Measurements from ENCODE around the gene KCNH2.

KCNH2 gene

DNA sequence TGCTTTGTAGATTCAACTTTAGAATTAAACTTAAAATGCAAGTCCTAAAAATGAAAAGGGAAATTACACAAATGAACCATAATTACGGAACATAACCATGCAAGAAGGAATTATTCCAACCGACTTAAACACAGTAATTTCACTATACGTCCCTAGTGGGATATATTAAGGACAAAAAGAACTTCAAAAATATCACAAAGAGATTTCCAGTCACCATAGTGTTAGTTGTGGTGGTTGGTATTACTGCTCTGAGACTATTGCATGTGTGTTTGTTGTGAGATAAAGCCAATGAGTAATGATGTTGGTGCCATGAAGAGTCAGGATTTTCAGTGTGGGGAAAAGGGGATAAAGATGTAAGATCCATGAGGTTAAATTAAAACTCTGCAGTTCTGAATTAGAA lies 49.6 kb downstream of the KCNH2 start:
- no peak for TF ChIP-seq POLR2AphosphoS5 (IDR thresholded peaks at IDR 0.05; ENCODE audit: low read depth, low read length)
- TF ChIP-seq TAF1 (IDR thresholded peaks at IDR 0.05; ENCODE audit: borderline replicate concordance, insufficient read depth, low read length) = no peak
- no peak for TF ChIP-seq FOXP2 (optimal IDR thresholded peaks at IDR 0.05; ENCODE audit: borderline replicate concordance, extremely low read depth, extremely low read length, insufficient read depth)
- TF ChIP-seq SIN3A (IDR thresholded peaks at IDR 0.05; ENCODE audit: borderline replicate concordance, insufficient read depth, low read length) = no peak
- TF ChIP-seq, protein P1, sequence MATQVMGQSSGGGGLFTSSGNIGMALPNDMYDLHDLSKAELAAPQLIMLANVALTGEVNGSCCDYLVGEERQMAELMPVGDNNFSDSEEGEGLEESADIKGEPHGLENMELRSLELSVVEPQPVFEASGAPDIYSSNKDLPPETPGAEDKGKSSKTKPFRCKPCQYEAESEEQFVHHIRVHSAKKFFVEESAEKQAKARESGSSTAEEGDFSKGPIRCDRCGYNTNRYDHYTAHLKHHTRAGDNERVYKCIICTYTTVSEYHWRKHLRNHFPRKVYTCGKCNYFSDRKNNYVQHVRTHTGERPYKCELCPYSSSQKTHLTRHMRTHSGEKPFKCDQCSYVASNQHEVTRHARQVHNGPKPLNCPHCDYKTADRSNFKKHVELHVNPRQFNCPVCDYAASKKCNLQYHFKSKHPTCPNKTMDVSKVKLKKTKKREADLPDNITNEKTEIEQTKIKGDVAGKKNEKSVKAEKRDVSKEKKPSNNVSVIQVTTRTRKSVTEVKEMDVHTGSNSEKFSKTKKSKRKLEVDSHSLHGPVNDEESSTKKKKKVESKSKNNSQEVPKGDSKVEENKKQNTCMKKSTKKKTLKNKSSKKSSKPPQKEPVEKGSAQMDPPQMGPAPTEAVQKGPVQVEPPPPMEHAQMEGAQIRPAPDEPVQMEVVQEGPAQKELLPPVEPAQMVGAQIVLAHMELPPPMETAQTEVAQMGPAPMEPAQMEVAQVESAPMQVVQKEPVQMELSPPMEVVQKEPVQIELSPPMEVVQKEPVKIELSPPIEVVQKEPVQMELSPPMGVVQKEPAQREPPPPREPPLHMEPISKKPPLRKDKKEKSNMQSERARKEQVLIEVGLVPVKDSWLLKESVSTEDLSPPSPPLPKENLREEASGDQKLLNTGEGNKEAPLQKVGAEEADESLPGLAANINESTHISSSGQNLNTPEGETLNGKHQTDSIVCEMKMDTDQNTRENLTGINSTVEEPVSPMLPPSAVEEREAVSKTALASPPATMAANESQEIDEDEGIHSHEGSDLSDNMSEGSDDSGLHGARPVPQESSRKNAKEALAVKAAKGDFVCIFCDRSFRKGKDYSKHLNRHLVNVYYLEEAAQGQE (IDR thresholded peaks at IDR 0.05; ENCODE audit: insufficient read depth in 1 of 2, low read depth in 2 of 2, low read length in 2 of 2) = no peak

DNA sequence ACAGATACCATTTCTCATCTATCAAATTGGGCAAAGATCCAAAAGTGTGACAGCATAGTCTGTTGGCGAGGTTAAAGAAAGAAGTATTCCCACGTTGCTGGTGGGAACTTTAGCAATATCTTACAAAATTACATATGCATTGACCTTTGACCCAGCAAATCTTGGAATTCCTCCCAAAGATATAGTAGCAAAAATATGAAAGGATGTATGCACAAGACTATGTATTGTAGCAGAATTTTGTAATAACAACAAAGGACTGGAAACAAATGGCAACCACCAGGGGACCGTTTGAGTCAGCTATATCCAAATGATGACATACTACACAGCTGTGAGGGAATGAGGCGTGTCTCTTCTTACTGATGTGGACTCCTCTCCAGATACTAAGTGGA lies 50.2 kb downstream of the KCNH2 start:
- no peak for TF ChIP-seq FOXP2 (optimal IDR thresholded peaks at IDR 0.05; ENCODE audit: borderline replicate concordance, extremely low read depth, extremely low read length, insufficient read depth)
- no peak for TF ChIP-seq SIN3A (IDR thresholded peaks at IDR 0.05; ENCODE audit: borderline replicate concordance, insufficient read depth, low read length)
- TF ChIP-seq, protein P1 (IDR thresholded peaks at IDR 0.05; ENCODE audit: insufficient read depth in 1 of 2, low read depth in 2 of 2, low read length in 2 of 2) = no peak
- TF ChIP-seq POLR2AphosphoS5 (IDR thresholded peaks at IDR 0.05; ENCODE audit: low read depth, low read length) = no peak
- no peak for TF ChIP-seq TAF1 (IDR thresholded peaks at IDR 0.05; ENCODE audit: borderline replicate concordance, insufficient read depth, low read length)

DNA sequence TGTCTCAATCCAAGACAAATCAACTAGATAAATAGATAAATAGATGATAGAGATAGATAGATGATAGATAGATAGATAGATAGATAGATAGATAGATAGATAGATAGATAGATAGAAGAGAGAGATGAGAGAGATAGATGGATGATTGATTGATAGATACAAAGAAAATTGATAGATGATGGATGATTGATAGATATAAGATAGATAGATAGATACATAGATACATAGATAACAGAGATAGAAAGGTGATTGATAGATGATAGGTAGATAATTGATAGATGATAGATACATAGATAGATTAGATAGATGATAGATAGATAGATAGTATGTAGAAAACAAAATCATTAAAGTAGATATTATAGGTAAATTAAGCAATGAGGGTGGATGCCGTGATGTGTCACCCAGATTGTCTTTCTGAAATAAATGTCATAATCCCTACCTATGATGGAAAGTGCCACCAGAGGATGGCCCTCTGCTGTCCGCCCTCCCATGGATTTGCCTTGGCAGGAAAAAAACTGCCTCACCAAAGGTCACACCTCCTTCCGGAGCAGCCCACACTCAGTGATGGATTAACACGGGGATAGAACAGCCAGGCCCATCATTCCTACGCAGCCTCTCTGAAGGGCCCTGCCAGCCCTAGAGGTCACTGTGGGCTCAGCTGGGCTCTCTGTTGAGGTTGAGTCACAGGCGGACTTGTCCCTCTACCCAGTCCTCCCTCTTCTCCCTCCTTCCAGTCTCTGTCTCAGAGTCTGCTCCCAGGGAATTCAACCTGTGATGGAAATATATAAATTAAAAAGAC lies 50.8 kb downstream of the KCNH2 start:
- TF ChIP-seq, protein P1 (IDR thresholded peaks at IDR 0.05; ENCODE audit: insufficient read depth in 1 of 2, low read depth in 2 of 2, low read length in 2 of 2) = no peak
- no peak for TF ChIP-seq SIN3A (IDR thresholded peaks at IDR 0.05; ENCODE audit: borderline replicate concordance, insufficient read depth, low read length)

DNA sequence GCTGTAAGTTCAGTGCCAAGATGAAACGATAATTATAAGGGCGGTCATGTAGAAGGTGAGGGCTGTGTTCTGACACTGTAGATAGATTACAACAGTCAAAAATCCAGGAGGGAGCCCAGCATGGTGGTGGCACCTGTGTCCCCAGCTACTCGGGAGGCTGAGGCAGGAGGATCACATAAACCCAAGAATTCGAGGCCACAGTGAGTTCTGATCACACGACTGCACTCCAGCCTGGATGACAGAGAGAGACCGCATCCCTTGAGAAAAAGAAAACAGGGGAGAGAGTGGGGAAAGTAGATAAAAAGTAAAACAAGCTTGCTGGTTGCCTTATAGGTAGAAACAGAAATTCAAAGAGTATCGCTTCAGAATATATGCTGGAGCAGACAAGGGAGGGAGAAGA lies 52.1 kb downstream of the KCNH2 start:
- no peak for TF ChIP-seq SIN3A (IDR thresholded peaks at IDR 0.05; ENCODE audit: borderline replicate concordance, insufficient read depth, low read length)
- TF ChIP-seq, protein P1 (IDR thresholded peaks at IDR 0.05; ENCODE audit: insufficient read depth in 1 of 2, low read depth in 2 of 2, low read length in 2 of 2) = no peak
- no peak for TF ChIP-seq FOXP2 (optimal IDR thresholded peaks at IDR 0.05; ENCODE audit: borderline replicate concordance, extremely low read depth, extremely low read length, insufficient read depth)
- no peak for TF ChIP-seq POLR2AphosphoS5 (IDR thresholded peaks at IDR 0.05; ENCODE audit: low read depth, low read length)
- no peak for TF ChIP-seq TAF1 (IDR thresholded peaks at IDR 0.05; ENCODE audit: borderline replicate concordance, insufficient read depth, low read length)
